Neural progenitor cell (in vitro differentiated cells): ENCODE data around the gene MED25. TPM values are rescaled to one million over a fixed set of nuclear protein-coding genes. Genes with fewer than 3 reads are reported as not detected.

Experiments used
- DNase-seq: peaks from one replicate; pipeline ENCODE4 v3.0.0-alpha.2; 2016; ENCODE audit warnings: low spot score
- H2AFZ ChIP-seq: fragments of 200-600 bp; sonication (generic); replicated peaks from 2 replicates; pipeline ENCODE4 v1.6.1; 2016; ENCODE audit warnings: antibody characterized with exemption
- H3F3A ChIP-seq: fragments of 200-600 bp; sonication (generic); 2 replicates; pipeline ENCODE4 v1.6.1; 2016; ENCODE audit warnings: antibody characterized with exemption, low read depth
- H3K27ac ChIP-seq: fragments of 200-600 bp; sonication (generic); 2 replicates; pipeline ENCODE4 v1.5.1; 2016; ENCODE audit warnings: mild to moderate bottlenecking
- H3K27me3 ChIP-seq: fragments of 200-600 bp; sonication (generic); 2 replicates; pipeline ENCODE4 v1.6.1; 2016; ENCODE audit warnings: mild to moderate bottlenecking, moderate library complexity
- H3K36me3 ChIP-seq: fragments of 200-600 bp; sonication (generic); 2 replicates; pipeline ENCODE4 v1.5.1; 2016
- H3K4me1 ChIP-seq: fragments of 200-600 bp; sonication (generic); 2 replicates; pipeline ENCODE4 v1.6.1; 2016; ENCODE audit warnings: mixed run types
- H3K4me2 ChIP-seq: fragments of 200-600 bp; sonication (generic); 2 replicates; pipeline ENCODE4 v1.6.1; 2016
- H3K4me3 ChIP-seq: fragments of 200-600 bp; sonication (generic); 2 replicates; pipeline ENCODE4 v1.5.1; 2016
- H3K79me2 ChIP-seq: fragments of 200-600 bp; sonication (generic); 2 replicates; pipeline ENCODE4 v1.6.1; 2016; ENCODE audit warnings: low read depth
- H3K9ac ChIP-seq: fragments of 200-600 bp; sonication (generic); 2 replicates; pipeline ENCODE4 v1.6.1; 2016
- H3K9me3 ChIP-seq: fragments of 200-600 bp; sonication (generic); 2 replicates; pipeline ENCODE4 v1.5.1; 2016; ENCODE audit warnings: low read depth
- H4K20me1 ChIP-seq: fragments of 200-600 bp; sonication (generic); 2 replicates; pipeline ENCODE4 v1.6.1; 2016; ENCODE audit warnings: low read depth
- H3K27ac Mint-ChIP-seq: 3 replicates; pipeline ENCODE4 v1.8.0; 2021; ENCODE audit warnings: mixed read lengths
- H3K27me3 Mint-ChIP-seq: 2 replicates; pipeline ENCODE4 v1.8.0; 2022; ENCODE audit warnings: low read depth, mild to moderate bottlenecking, inconsistent platforms, moderate library complexity, mixed read lengths; ENCODE audit not compliant: insufficient read depth
- H3K36me3 Mint-ChIP-seq: 3 replicates; pipeline ENCODE4 v1.8.0; 2021; ENCODE audit warnings: mixed read lengths
- H3K4me1 Mint-ChIP-seq: 3 replicates; pipeline ENCODE4 v1.8.0; 2021; ENCODE audit warnings: mixed read lengths
- H3K4me3 Mint-ChIP-seq: 3 replicates; pipeline ENCODE4 v1.8.0; 2021; ENCODE audit warnings: mild to moderate bottlenecking, moderate library complexity, mixed read lengths
- H3K9me3 Mint-ChIP-seq: 3 replicates; pipeline ENCODE4 v1.8.0; 2020; ENCODE audit warnings: mixed read lengths
- CTCF ChIP-seq: fragments of 200-600 bp; sonication (generic); IDR thresholded peaks from 2 replicates; pipeline ENCODE4 v1.5.1; 2017; ENCODE audit warnings: antibody characterized with exemption, mild to moderate bottlenecking
- EZH2 ChIP-seq: fragments of 200-600 bp; sonication (generic); IDR thresholded peaks from 2 replicates; pipeline ENCODE4 v1.6.1; 2017; ENCODE audit warnings: antibody characterized with exemption, mild to moderate bottlenecking, moderate library complexity
- EZH2phosphoT487 ChIP-seq: fragments of 200-600 bp; sonication (generic); IDR thresholded peaks from 2 replicates; pipeline ENCODE4 v1.6.1; 2017; ENCODE audit warnings: antibody characterized with exemption
- total RNA-seq: library from RNA; depleted of rRNA; stranded (reverse); fragments of >200 nt; gene quantifications from 2 replicates; pipeline ENCODE4 v1.2.3, GENCODE V29; 2015; ENCODE audit warnings: low replicate concordance

Gene MED25
- total RNA-seq: 44.9 and 54.1 TPM in 2 replicates

- Histone ChIP-seq H3K4me1 (peaks cover 15% of the 10 kb centered on the region), H2AFZ (peak within 1 kb of the TSS; percentile 100), H3K36me3 (no peaks in the 10 kb centered on the region), H3K27ac (peak within 1 kb of the TSS; percentile 66), H3K4me3 (peak within 1 kb of the TSS; percentile 91), H3K27me3 (no peaks in the 10 kb centered on the region), H3F3A (peaks cover 27% of the 10 kb centered on the region), H3K9me3 (no peaks in the 10 kb centered on the region), H3K4me2 (peak within 1 kb of the TSS; percentile 74), H3K9ac (peak within 1 kb of the TSS; percentile 92), H4K20me1 (peaks cover 13% of the 10 kb centered on the region), H3K79me2 (peaks cover 45% of the 10 kb centered on the region)
- Mint-ChIP-seq H3K9me3 (no peaks in the 10 kb centered on the region), H3K27me3 (peaks cover 18% of the 10 kb centered on the region), H3K36me3 (peaks cover 11% of the 10 kb centered on the region), H3K4me1 (peaks cover 37% of the 10 kb centered on the region), H3K4me3 (peak within 1 kb of the TSS; percentile 99), H3K27ac (peak within 1 kb of the TSS; percentile 100)
- peak; percentile 94 for DNase-seq
- TF ChIP-seq CTCF: peak; percentile 27
- no peak for TF ChIP-seq EZH2phosphoT487
- TF ChIP-seq EZH2: no peak
Measured at GRCh38 chr19:49817964-49818648, at the start of gene MED25. Gene MED25, plus strand, starts transcription at chr19:49818289. Its CDS starts 53 bp downstream, at chr19:49818342.

GRCh38 chr19:49770529-49770928, 47.6 kb upstream of the MED25 start:
- Histone ChIP-seq H3K9me3 (no peaks in the 10 kb centered on the region), H4K20me1 (peaks cover 5% of the 10 kb centered on the region), H3K36me3 (no peaks in the 10 kb centered on the region), H3K27ac (no peak overlapping the region), H3K4me1 (peaks cover 8% of the 10 kb centered on the region), H3K9ac (no peak overlapping the region), H2AFZ (no peak overlapping the region), H3K4me3 (no peak overlapping the region), H3K4me2 (no peak overlapping the region), H3K79me2 (peaks cover 77% of the 10 kb centered on the region), H3F3A (peaks cover 7% of the 10 kb centered on the region), H3K27me3 (no peaks in the 10 kb centered on the region)
- Mint-ChIP-seq H3K27ac (no peak overlapping the region), H3K4me1 (peaks cover 29% of the 10 kb centered on the region), H3K36me3 (peaks cover 4% of the 10 kb centered on the region), H3K27me3 (peaks cover 8% of the 10 kb centered on the region), H3K9me3 (no peaks in the 10 kb centered on the region), H3K4me3 (no peak overlapping the region)
- no peak for DNase-seq
- TF ChIP-seq EZH2 (no peak), CTCF (no peak), EZH2phosphoT487 (no peak)

- Histone ChIP-seq H3K9ac (no peak overlapping the region), H3K27ac (no peak overlapping the region), H3K4me2 (no peak overlapping the region), H3K36me3 (no peaks in the 10 kb centered on the region), H3K4me3 (no peak overlapping the region), H4K20me1 (peaks cover 5% of the 10 kb centered on the region), H3K9me3 (no peaks in the 10 kb centered on the region), H2AFZ (no peak overlapping the region), H3K27me3 (no peaks in the 10 kb centered on the region), H3K4me1 (peaks cover 8% of the 10 kb centered on the region), H3F3A (no peaks in the 10 kb centered on the region), H3K79me2 (peaks cover 81% of the 10 kb centered on the region)
- no peak for TF ChIP-seq CTCF
- TF ChIP-seq EZH2phosphoT487: no peak
- no peak for TF ChIP-seq EZH2
- peak overlapping the region; percentile 5 for H3K4me3 Mint-ChIP-seq
- H3K4me1 Mint-ChIP-seq: peaks cover 25% of the 10 kb centered on the region
- H3K27ac Mint-ChIP-seq: peak overlapping the region; percentile 81
- H3K27me3 Mint-ChIP-seq: peaks cover 5% of the 10 kb centered on the region
- H3K9me3 Mint-ChIP-seq: no peaks in the 10 kb centered on the region
- DNase-seq: no peak
- peaks cover 4% of the 10 kb centered on the region for H3K36me3 Mint-ChIP-seq
Measured at GRCh38 chr19:49771674-49772139, 46.4 kb upstream of the MED25 start.
